ENCODE measurements around the gene TEN1.

DNA sequence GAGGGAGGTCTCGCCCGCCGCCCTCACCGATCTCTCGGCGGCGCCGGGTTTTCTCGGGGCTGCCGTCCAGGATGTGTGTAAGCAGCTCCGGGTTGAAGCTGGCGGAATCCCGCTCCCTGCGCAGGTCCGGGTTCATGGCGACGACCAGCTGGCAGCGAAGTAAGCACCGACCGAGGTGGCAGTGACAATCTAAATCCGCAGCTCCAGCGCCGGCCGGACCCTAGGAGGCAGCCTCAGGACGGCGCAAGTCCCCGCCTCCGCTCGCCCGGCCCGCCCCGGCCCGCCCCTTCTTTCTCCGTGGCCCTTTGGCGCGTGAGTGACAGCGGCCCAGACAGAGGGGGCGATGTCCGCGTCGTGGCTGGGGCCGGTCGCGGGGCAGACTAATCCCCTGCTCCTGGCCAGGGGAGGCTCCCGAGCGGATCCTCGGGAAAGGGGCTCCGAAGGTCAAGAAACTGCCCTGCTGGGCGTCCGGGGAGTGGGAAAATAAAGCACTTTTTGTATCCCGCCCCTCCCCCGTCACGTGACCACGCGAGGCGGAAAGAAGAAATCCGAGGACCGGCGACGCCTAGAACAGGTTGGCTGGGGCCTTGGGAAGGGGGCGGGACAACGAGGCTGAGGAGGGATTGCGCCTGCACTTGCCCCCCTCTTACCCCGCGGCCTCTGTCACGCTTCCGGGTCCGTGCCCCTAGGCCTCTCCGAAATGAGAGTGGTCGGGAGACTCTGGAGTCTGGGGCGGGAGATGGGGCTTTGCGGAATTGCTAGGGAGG, at the start of gene TEN1, which contains the start of gene ACOX1:
- TF ChIP-seq POLR2A (IDR thresholded peaks at IDR 0.05): peak; percentile 95 to 97
- TF ChIP-seq, protein P1, sequence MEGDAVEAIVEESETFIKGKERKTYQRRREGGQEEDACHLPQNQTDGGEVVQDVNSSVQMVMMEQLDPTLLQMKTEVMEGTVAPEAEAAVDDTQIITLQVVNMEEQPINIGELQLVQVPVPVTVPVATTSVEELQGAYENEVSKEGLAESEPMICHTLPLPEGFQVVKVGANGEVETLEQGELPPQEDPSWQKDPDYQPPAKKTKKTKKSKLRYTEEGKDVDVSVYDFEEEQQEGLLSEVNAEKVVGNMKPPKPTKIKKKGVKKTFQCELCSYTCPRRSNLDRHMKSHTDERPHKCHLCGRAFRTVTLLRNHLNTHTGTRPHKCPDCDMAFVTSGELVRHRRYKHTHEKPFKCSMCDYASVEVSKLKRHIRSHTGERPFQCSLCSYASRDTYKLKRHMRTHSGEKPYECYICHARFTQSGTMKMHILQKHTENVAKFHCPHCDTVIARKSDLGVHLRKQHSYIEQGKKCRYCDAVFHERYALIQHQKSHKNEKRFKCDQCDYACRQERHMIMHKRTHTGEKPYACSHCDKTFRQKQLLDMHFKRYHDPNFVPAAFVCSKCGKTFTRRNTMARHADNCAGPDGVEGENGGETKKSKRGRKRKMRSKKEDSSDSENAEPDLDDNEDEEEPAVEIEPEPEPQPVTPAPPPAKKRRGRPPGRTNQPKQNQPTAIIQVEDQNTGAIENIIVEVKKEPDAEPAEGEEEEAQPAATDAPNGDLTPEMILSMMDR (IDR thresholded peaks at IDR 0.05): peak; percentile 30 to 60 (median 46)
